GM21717 (cell line): ENCODE data around the gene NT5E.

Experiments
- ATAC-seq: cut with Tn5 transposase; IDR thresholded peaks from one replicate; pipeline ENCODE4 v1.9.1; 2021; ENCODE audit warnings: mild to moderate bottlenecking, moderate library complexity; ENCODE audit not compliant: unreplicated experiment

NT5E gene

DNA sequence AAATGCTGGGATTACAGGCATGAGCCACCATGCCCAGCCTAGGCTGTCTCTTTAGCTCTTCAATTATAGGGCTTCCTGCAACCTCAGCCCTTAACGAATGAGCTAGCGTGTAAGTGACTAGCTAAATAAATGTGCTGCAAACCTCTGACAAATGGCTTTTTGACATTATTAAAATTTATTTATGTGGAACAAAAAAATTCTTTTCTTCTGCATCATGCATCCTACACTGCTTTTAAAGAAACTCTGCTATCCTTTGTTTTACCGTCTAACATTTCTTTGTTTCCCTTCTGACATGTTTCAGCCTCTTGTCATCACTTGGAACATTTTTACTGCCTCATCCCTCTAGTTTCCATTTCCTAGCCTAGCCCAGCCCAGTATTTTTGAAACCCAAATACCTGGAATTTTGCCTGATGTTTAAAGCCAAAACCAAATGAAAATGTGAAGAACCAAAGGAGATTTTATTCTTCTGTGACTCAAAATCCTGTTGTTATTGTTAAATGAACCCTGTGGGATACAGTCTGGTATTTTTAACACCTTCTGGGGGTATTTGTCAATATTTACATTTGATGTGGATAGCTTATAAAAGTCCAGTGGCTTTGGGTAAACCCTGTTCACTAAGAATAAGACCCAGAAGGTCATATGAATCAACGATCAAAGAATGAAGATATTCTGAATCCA lies 9.5 kb downstream of the NT5E start:
- no peak for ATAC-seq

DNA sequence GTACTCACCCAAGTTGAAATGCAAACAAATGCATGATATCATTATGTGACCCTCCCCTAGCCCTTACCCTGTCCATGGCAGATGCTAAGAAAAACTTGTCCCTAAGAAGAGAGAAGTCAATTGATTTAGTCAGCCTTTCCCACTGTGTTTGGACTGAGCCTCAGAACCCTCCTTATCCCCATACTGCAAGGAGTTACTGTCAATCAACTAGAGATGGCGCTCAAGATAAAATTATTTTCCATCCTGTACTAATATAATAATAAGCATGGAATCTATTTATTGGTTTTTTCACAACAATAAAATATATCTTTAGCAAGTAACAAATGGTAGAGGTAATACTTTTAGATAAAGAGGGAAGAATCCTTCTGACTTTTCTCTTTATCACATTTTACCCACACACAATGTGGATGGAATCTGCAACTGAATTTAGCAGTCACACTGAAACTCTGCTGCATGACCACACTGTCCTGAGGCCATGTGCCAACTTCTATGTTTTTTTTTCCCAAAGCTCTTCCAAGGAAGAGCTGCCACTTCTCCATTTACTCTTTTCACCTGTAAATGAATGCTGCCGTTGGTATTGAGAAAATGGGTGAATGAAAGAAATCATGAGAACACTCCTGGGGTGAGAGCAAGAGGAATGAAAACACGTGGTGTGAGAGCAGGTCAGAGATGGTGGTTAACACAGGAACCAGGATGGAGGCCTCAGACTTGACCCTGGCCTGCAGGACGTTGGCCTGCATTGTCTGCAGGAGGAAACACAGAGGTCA lies 10.5 kb downstream of the NT5E start:
- ATAC-seq: no peak

DNA sequence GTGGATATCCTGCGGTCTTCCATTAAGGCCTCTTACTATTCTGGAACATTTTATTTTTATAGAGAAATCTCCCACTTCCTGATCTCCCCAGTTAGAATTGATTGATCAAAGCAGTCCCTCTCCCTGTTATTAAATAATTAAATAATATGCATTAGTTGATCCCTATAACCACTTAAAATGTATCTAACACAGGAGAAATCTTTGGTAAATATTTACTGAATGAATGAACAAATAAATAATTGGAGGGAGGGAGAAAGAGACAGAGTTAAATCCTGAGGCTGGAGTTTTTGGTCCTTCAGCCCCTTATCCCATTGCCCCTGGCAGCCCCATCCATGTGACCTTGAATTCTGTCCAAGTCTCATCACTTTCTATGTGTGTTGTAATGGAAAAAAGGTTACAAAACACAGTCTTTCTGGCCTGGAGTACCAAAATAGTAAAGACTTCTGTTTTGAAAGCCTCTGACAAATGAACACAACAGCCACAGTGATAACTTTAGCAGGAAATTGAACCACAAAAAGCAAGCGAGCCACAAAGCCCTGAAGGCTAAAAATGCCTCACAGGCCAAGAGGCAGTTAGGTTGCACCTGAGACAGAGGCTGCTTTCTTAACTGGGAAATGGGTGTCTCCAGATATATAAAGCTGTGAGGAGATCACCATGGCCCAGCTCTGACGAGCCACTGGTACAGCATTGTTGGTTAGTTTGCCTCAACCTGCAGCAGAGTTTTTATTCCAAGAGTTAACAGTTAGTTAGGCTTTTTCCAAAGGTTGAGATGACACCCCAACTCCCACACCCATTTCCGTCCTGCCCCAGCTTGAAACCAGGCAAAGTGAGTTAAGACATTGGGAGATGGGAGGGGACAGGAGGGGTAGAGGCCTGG lies 11.3 kb downstream of the NT5E start:
- peak; percentile 79 for ATAC-seq

DNA sequence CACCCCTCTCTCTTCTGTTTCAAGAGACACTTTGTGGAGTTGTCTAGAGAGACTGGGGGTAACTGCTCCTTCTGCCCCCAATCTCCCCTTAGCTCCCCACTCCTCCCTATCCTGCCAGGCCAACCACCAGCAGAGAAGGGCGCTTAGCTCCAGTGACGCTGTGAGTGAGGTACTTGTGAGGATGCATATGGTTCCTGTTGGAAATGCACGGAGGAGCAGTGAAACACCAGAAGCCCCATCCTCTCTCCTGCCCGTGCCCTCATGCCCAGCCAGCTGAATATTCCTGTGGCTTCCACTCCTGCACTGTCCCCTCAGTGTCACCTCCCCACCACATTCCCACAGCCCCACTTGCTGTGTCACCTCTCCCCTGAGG lies 11.9 kb downstream of the NT5E start:
- ATAC-seq: peak; percentile 11

DNA sequence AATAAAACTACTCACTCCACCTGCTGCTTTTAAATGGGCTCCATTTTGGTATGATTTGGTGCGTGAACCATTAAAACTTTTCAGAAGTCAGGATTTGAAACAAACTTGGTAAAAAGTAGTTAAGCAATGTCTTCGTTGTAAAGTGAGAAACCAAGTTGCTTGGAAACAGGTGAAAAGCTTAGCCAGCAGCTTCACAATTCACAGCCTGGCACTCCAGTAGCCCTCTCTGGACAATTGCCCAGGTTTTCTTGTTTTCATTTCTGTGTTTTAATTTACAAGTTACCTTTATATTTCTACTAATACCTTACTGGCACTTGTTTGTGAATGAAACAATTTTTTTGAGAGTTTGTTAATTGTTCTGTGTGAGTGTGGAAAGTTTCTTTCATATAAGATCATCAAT lies 12.8 kb downstream of the NT5E start:
- ATAC-seq: no peak

DNA sequence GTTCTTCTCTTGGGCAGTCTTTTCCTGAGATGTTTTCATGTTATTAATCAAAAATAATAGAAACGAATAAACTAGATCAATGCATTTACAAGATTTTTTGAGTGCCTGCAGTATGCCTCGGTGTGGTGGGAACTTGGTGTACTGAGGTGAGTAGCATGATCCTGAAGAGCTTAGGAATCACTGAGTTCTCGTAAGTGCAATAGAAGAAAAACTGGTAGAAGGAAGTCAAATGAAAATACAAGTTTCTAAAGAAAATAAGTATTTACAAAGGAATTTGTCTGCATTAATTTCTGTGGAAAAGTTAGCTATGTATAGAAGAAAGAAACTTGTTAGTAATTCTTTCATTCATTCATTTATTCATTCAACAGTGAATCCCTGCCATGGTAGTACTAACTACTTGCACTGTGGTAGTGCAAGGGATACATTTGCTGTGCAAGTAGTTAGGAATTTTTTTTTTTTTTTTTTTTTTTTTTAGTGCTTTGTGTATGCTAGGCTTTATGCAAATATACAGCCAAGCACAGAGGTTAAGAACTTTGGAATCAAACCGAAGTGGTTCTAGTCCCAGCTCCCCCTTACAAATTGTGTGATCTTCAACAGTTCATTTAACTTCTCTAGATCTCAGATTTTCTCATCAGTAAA lies 13.9 kb downstream of the NT5E start:
- no peak for ATAC-seq

DNA sequence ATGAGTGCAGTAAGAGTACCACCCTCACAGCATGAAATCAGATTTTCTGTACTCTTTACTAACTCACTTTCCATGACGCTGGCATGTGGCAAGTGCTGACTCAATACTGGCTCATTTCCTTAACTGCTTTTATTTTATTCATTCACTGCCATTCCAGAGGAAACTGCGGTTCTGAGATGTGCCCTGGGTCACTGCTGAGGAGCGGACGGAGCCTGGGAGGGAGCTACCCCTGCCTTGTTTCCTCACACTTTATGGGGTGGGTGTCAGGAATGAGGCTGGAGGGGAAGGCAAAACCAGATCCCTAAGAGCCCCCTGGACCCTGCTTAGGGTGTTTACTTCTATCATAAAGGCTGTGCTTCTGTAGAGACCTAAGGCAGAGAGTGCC lies 14.4 kb downstream of the NT5E start:
- no peak for ATAC-seq

DNA sequence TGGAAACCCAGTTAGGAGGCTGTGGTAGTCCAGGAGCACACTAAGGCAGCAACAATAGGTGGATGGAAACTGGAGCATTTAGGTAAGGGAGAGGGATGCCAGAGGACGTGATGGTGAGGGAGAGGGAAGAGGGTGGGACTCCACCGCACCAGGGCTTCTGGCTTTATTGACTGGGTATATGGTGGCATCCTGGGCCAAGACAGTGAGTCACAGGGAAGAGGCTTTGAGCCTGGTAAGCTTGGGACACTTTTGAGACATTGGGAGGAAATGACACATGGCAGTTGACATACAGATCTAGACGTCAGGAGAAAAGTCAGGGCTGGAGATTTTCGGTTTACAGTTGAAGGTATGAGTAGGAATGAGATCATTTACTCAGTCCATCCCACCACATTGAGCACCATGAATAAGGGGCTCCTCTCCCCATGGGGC lies 14.9 kb downstream of the NT5E start:
- no peak for ATAC-seq

DNA sequence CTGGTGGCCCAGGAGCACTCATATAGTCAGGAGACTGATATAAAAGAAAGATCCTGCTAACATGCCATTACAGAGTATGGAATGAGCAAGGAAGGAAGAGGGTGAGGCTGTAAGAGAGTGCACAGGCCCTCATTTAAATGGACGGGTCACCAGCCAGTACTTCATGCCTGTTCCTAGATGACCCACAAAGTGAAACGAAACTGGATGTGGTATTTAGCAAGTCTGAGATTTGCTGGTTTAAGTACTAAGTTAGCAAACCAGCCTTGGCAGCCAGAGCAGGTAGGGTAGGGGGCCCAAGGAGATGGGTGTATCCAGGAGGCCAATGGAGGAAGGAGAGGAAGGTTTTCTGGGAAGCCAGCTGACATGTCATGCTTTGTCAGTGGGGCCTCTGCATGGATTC lies 15.9 kb downstream of the NT5E start:
- peak; percentile 34 for ATAC-seq

DNA sequence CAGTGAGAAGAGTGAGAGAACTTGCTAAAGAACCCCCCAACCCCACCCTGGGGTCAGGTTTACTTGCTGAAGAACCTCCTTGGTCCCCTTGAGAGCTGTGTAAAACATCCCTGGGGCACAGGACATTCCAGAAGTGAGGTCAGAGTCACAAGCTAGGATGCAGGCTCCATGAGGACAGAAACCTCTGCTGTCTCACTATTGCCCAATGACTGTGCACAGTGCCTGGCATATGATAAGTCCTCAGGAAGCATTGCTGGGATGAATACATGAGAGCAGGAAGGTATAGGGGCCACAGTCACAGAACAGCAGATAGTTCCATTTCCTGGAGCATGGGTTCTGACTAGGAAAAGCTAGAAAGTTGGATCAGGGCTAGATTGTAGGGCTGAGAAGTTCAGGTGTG lies 18.4 kb downstream of the NT5E start:
- no peak for ATAC-seq

DNA sequence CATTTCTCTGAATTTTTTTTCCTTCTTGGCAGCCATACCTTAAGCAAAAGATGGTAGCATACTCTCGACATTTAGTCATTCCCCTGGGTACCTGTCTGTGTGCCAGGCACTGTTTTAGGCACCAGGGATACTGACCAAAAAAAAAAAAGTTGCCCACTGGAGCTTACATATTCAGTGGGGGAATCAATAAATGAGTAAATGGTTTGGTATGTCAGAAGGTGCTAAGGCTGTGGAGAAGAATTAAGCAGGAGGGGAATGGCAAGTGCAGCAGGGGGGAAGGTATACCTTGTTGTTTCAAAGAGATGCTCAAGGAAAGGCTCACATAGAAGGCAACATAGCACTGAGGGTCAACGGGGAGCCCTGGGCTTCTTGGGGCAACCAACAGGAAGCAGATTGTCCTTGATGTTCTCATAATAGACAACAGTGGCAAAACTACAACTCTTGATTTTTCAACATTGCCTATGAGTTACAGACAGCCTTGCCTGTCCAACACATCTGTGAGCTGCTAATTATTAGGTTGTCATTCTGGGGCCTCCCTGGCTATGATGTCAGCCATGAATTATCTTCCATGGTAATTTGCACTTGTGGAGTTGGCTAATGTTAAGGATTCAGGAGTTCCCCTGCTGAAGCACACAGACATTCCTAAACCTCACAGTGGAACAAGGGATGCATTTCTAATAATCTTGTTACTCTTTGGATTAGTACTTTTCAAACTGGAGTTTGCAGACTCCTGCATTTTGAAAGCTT lies 19.6 kb downstream of the NT5E start:
- no peak for ATAC-seq

DNA sequence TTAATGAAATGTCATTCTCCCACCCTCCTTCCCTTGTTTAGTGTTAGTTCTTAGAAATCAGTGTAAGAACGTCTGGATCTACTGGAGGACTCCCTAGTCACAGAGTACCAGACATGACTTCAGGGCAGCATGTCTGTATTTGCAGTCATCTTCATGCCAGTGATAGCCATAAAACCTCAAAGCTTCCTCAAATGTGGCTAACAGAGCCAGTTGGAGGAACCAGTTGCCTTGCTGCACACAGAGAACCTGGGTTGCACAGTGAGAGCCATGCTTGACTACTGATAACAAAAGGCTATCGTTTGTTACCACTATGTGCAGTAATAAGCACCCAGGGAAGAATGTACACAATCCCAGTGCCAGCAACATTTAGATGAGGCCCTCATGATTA lies 20.1 kb downstream of the NT5E start:
- ATAC-seq: no peak

DNA sequence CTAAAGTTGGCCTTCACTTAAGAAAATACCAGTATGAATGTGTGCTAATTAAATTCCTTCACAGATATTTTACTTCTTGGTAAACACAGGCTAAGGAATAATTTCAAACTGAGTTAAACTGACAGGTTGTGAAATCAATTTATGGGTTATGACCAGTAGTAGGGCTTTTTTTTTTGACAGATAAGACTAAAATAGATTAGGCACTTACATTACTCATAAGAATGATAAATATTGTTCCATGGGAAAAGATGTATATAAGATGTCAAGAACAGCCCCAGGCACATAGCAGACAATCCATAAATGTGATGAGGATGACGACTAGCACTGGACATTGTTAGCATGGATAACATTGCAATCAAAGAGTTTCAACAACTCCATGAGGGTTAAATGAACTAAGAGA lies 22.9 kb downstream of the NT5E start:
- ATAC-seq: no peak

DNA sequence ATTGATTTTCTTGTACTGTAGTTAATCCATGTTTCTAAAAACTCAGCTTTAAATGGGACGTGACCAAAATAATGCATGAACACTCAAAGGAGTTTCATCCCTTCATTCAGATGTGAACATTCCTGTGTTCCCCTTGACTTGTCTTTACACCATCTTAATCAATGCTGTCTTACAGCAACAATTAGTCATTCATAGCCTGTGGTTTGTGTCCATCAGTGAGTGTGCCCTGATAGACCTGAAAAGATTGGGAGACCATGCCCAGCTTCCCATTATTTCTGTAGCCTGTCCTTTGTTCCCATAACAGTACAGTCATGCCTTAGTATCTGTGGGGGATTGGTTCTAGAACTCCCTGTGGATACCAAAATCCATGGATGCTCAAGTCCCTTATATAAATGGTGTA lies 23.9 kb downstream of the NT5E start:
- ATAC-seq: no peak

DNA sequence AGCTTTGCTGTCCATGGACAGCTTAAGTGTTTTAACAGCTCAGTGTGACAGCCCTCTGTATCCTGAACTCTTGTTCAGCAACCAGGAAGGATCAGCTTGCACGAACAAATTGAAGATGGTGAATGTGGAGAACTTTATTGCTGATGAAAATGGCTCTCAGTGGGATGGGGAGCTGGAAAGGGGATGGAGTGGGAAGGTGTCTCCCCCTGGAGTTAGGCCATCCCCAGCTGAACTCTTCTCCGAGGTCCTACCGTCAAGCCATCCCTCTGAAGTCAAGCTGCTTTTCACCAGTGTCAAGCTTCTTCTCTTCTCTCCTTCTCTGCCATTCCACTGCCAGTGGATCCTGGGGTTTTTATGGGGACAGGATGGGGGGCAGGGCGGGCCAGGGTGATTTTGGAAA lies 26.6 kb downstream of the NT5E start:
- no peak for ATAC-seq

DNA sequence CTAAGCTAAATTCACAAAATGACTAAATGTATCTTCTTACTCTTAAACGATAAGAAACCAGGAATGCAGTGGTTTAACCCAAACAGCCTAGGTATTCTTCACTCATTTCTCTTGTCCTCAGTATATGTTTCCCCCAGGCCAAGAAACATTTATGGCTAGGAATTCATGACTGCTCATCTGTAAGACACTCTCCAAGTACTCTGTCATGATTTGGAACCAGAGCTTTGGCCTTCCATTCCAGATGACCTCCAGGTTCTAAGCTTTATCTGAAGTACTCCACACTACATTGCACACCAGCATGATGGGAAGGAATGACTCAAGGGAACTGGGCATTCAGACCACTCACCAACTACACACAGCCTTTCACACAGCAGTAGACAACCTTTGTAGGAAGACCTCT lies 29.3 kb downstream of the NT5E start:
- ATAC-seq: no peak

DNA sequence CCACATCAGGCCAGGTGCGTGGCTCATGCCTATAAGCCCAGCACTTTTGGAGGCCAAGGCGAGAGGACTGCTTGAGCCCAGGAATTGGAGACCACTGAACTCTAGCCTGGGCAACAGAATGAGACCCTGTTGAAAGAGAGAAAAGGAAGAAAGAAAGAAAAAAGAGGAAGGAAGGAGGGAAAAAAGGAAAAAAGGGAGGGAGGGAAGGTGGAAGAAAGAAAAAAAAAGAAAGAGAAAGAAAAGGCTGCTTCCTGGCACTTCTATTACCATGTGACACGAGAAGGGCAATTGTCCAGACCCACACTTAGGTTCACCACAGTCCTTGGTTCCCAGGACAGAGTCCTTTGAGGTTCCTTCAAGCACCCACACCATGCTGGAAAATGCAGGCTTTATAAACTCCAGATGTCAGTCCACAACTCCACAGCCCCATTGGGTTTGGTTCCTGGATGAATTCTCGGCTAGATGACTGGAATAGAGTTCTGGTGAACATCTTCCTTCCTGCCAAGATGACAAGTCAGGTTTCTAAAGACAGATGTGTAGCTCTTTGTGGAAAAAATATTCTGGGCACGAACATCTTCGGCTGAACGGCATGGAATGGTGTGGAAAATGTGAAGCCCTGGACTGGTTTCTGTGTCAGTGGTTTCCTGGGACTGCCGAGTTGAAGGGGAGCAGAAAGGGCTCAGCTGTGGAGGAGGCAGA lies 32.5 kb downstream of the NT5E start:
- ATAC-seq: no peak

DNA sequence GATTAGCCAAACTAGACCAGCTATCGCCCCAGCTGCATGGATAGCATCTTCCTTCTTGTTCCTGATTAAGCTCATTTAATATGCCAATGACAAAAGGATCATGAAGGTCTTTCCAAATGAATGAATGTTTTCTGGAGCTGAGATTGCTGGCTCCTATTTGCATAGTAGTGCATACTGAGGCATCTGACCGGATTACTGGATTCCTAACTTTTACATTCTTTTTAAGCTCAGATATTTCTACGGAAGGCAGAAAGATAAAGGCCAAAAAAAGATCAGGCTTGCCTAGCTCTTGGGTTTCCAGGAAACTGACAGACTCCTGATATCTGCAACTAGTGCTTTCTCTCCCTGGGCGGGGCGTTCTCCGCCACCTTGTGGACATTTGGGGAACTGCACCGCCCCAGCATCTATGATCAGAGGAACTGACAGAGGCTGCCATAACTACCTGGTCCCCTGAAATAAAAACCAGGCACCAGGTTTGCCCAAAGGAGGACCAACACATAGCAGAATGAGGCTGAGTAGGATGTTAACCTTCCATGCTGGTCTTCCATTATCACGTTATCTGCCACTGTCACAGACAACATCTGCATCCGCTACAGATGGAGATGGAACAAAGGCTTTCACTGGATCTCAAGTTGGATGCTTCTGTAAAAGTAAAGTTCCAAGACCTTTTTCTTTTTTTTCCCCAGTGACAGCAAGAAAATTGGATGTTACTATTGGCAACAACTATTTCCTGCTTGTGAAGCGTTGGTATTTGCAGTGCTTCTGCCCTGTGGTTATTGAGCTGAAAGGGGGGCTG lies 33.2 kb downstream of the NT5E start:
- peak; percentile 94 for ATAC-seq

DNA sequence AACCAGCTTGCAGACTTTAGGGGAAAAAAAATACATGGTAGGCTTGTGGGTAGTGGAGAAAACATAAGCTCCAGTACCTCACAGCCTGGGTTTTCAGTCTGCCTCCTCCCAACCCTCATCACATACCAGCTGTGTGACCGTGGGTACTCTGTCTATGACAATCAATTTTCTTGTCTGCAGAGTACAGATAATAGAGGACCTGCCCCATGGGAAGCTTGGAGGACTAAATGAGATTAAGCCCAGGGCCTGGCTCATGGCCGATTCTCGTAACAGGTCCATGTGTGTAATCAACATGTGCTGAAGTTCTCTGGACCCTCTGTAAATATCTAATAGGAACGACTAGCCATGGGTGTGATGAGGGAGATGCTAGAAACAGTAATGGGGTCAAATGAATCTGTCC lies 34.0 kb downstream of the NT5E start:
- ATAC-seq: no peak
